GM12878 (cell line): ENCODE results near the gene SPATA3.

Experiments
- ATF3 ChIP-seq: IDR thresholded peaks from 2 replicates; pipeline ENCODE4 v1.6.1; 2011; ENCODE audit warnings: low read depth, mild to moderate bottlenecking, low read length, moderate library complexity, borderline replicate concordance; ENCODE audit errors: extremely low read depth
- CHD1 ChIP-seq: IDR thresholded peaks from 2 replicates; pipeline ENCODE4 v1.6.1; 2012; ENCODE audit warnings: low read depth, low read length, improper control_type of control experiment
- JUND ChIP-seq: IDR thresholded peaks from 2 replicates; pipeline ENCODE4 v1.6.1; 2012; ENCODE audit warnings: low read depth, mild to moderate bottlenecking, low read length, improper control_type of control experiment, moderate library complexity
- RFX5 ChIP-seq: IDR thresholded peaks from 2 replicates; pipeline ENCODE4 v1.6.1; 2011; ENCODE audit warnings: low read depth, low read length, improper control_type of control experiment
- SREBF2 ChIP-seq: IDR thresholded peaks from 2 replicates; pipeline ENCODE4 v1.6.1; 2012; ENCODE audit warnings: mild to moderate bottlenecking, low read length
- TCF12 ChIP-seq: IDR thresholded peaks from 2 replicates; pipeline ENCODE4 v1.6.1; 2011; ENCODE audit warnings: low read depth, mild to moderate bottlenecking, low read length
- TF ChIP-seq, protein P1 (sequence below), 3 experiments: IDR thresholded peaks in 2 of 3; conservative IDR thresholded peaks in 1 of 3; 2 replicates each; pipeline ENCODE4 v1.5.1; 2011; ENCODE audit warnings: low read depth in 3 of 3, low read length in 3 of 3, mild to moderate bottlenecking in 3 of 3, control low read depth in 2 of 3, moderate library complexity in 2 of 3, inconsistent platforms in 1 of 3, mixed read lengths in 1 of 3; ENCODE audit not compliant: control insufficient read depth in 2 of 3, insufficient read depth in 1 of 3; ENCODE audit errors: extremely low read depth in 1 of 3

DNA sequence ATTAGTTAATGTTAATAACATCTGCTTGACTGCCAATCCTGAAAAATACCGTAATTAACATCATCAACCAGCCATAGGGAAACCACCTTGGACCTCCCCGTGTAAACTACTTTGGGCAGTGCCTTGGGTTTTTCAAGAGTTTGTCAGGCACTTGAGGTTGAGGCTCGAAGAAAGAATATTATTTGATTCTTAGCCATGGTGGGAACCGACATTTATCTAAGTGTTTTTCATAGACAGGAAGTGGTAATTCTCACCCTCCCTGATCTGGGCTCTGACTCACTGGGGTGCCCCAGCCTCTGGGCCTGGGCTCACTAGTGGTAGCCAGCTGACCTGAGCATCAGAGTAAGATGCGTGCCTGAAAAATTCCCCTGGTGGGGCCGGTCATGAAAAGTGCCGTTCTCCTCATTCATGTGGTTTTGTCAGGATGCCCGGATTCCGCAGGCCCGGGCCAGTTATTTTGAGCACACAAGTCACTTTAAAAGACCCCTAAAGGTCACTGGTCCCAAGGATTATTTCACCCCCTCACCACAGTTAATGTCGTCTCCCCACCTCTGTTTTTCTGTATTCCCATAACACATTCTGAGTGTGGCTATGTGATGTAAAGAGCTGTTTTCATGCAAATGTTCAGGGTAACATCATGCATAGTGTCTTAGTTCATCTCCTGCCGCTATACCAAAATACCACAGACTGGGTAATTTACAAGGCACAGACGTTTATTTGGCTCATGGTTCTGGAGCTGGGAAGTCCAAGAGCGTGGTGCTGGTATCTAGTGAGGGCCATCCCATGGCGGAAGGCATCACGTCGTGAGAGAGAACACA is 21.6 kb upstream of the SPATA3 start:
- TF ChIP-seq, protein P1, sequence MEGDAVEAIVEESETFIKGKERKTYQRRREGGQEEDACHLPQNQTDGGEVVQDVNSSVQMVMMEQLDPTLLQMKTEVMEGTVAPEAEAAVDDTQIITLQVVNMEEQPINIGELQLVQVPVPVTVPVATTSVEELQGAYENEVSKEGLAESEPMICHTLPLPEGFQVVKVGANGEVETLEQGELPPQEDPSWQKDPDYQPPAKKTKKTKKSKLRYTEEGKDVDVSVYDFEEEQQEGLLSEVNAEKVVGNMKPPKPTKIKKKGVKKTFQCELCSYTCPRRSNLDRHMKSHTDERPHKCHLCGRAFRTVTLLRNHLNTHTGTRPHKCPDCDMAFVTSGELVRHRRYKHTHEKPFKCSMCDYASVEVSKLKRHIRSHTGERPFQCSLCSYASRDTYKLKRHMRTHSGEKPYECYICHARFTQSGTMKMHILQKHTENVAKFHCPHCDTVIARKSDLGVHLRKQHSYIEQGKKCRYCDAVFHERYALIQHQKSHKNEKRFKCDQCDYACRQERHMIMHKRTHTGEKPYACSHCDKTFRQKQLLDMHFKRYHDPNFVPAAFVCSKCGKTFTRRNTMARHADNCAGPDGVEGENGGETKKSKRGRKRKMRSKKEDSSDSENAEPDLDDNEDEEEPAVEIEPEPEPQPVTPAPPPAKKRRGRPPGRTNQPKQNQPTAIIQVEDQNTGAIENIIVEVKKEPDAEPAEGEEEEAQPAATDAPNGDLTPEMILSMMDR (IDR thresholded peaks at IDR 0.05 in 2 of 3, conservative IDR thresholded peaks at IDR 0.05 in 1 of 3; ENCODE audit: control insufficient read depth in 2 of 3, extremely low read depth in 1 of 3, insufficient read depth in 1 of 3, low read depth in 3 of 3, low read length in 3 of 3), result no peak
- TF ChIP-seq RFX5, result no peak
- no peak for TF ChIP-seq SREBF2
- TF ChIP-seq JUND, result peak; percentile 85
- 0 out of 2 replicates have a peak, but pooled peaks have one; percentile 60 for TF ChIP-seq CHD1
- TF ChIP-seq ATF3, result no peak
- peak; percentile 94 for TF ChIP-seq TCF12
